IMR-90 (cell line): ENCODE measurements around the gene ICAM4. TPM values are rescaled to one million over a fixed set of nuclear protein-coding genes. Genes with fewer than 3 reads are reported as not detected.

Source experiments
- ATAC-seq: fragments of 200-7000 bp; cut with Tn5 transposase; 2 replicates; pipeline ENCODE4 v1.9.1; 2020; ENCODE audit warnings: low read depth, mild to moderate bottlenecking, moderate library complexity
- BruUV-seq: library from RNA; stranded (reverse); fragments of 400-500 nt; replicated peaks from 2 replicates; lab custom pipeline; 2021; lab: Mats Ljungman, UMichigan
- CTCF ChIA-PET: fragments of 300-600 bp; formaldehyde crosslinking; extraction: SDS; loops from one replicate; lab custom pipeline; 2021; ENCODE audit warnings: antibody characterized with exemption; lab: Yijun Ruan, JAX
- POLR2A ChIA-PET: fragments of 300-600 bp; sonication (Branson Sonifier 250); formaldehyde crosslinking; loops from one replicate; lab custom pipeline; 2022; ENCODE audit warnings: antibody characterized with exemption; ENCODE audit not compliant: unreplicated experiment; lab: Charles Lee
- DNase-seq: peaks from one replicate; pipeline ENCODE4 v3.0.0; 2013
- H2AFZ ChIP-seq: replicated peaks from 2 replicates; pipeline ENCODE3; 2013; ENCODE audit warnings: low read length, mild to moderate bottlenecking; ENCODE audit not compliant: poor library complexity
- H2AK5ac ChIP-seq: 2 replicates; pipeline ENCODE4 v1.6.1; 2013; ENCODE audit warnings: low read depth, low read length, inconsistent platforms
- H2AK9ac ChIP-seq: replicated peaks from 2 replicates; pipeline ENCODE3; 2013; ENCODE audit warnings: mild to moderate bottlenecking, low read depth, low read length, moderate library complexity; ENCODE audit not compliant: poor library complexity
- H2BK120ac ChIP-seq: 2 replicates; pipeline ENCODE4 v1.6.1; 2013; ENCODE audit warnings: low read depth, low read length, inconsistent platforms
- H2BK15ac ChIP-seq: 3 replicates; pipeline ENCODE4 v1.6.1; 2013; ENCODE audit warnings: low read depth, low read length, inconsistent platforms
- H2BK20ac ChIP-seq: 2 replicates; pipeline ENCODE4 v1.6.1; 2013; ENCODE audit warnings: low read depth, mild to moderate bottlenecking, inconsistent platforms, low read length, moderate library complexity
- H2BK5ac ChIP-seq: 2 replicates; pipeline ENCODE4 v1.6.1; 2013; ENCODE audit warnings: mild to moderate bottlenecking, low read depth, low read length, inconsistent platforms; ENCODE audit not compliant: poor library complexity, severe bottlenecking
- H3K14ac ChIP-seq: replicated peaks from 2 replicates; pipeline ENCODE4 v1.6.1; 2013; ENCODE audit warnings: low read depth, low read length, inconsistent platforms
- H3K18ac ChIP-seq: 2 replicates; pipeline ENCODE4 v1.6.1; 2013; ENCODE audit warnings: low read depth, low read length, control low read depth
- H3K23ac ChIP-seq: 2 replicates; pipeline ENCODE4 v1.6.1; 2013; ENCODE audit warnings: low read depth, low read length, inconsistent platforms
- H3K27ac ChIP-seq: 2 replicates; pipeline ENCODE4 v1.5.1; 2013; ENCODE audit warnings: mild to moderate bottlenecking, control low read depth, low read length; ENCODE audit not compliant: insufficient read depth
- H3K27me3 ChIP-seq: 2 replicates; pipeline ENCODE4 v1.6.1; 2013; ENCODE audit warnings: low read length; ENCODE audit not compliant: control insufficient read depth, insufficient read depth
- H3K36me3 ChIP-seq: 2 replicates; pipeline ENCODE4 v1.6.1; 2013; ENCODE audit warnings: low read length, mixed read lengths; ENCODE audit not compliant: control insufficient read depth, insufficient read depth
- H3K4ac ChIP-seq: 2 replicates; pipeline ENCODE4 v1.6.1; 2013; ENCODE audit warnings: low read depth, low read length, inconsistent platforms
- H3K4me1 ChIP-seq: 2 replicates; pipeline ENCODE4 v1.6.1; 2013; ENCODE audit warnings: low read length, mixed read lengths; ENCODE audit not compliant: control insufficient read depth, insufficient read depth
- H3K4me2 ChIP-seq: 2 replicates; pipeline ENCODE4 v1.6.1; 2013; ENCODE audit warnings: low read depth, mild to moderate bottlenecking, control low read depth, low read length, moderate library complexity
- H3K4me3 ChIP-seq: 2 replicates; pipeline ENCODE4 v1.5.1; 2013; ENCODE audit warnings: low read depth, mild to moderate bottlenecking, control low read depth, low read length, moderate library complexity; ENCODE audit not compliant: insufficient read depth
- H3K56ac ChIP-seq: 2 replicates; pipeline ENCODE4 v1.6.1; 2013; ENCODE audit warnings: low read length, inconsistent platforms; ENCODE audit not compliant: insufficient read depth; ENCODE audit errors: extremely low read depth
- H3K79me1 ChIP-seq, 2 experiments: 2 replicates each; pipeline ENCODE4 v1.6.1; 2013; ENCODE audit warnings: low read length in 2 of 2, inconsistent platforms in 1 of 2, low read depth in 1 of 2
- H3K9ac ChIP-seq: 2 replicates; pipeline ENCODE4 v1.6.1; 2013; ENCODE audit warnings: low read depth, low read length, control low read depth
- H3K9me1 ChIP-seq: 2 replicates; pipeline ENCODE4 v1.6.1; 2013; ENCODE audit warnings: low read length, inconsistent platforms; ENCODE audit not compliant: insufficient read depth
- H3K9me3 ChIP-seq: 2 replicates; pipeline ENCODE4 v1.6.1; 2013; ENCODE audit warnings: low read length; ENCODE audit not compliant: control insufficient read depth, insufficient read depth
- H4K20me1 ChIP-seq: 2 replicates; pipeline ENCODE4 v1.6.1; 2013; ENCODE audit warnings: low read length, inconsistent platforms; ENCODE audit not compliant: insufficient read depth
- H4K5ac ChIP-seq: 2 replicates; pipeline ENCODE4 v1.6.1; 2013; ENCODE audit warnings: mild to moderate bottlenecking, low read depth, low read length, control low read depth
- H4K8ac ChIP-seq, 2 experiments: 2 replicates each; pipeline ENCODE4 v1.6.1; 2013; ENCODE audit warnings: low read depth in 2 of 2, low read length in 2 of 2, control low read depth in 1 of 2, inconsistent platforms in 1 of 2
- H4K91ac ChIP-seq: 2 replicates; pipeline ENCODE4 v1.6.1; 2013; ENCODE audit warnings: low read depth, low read length, inconsistent platforms; ENCODE audit not compliant: insufficient read depth
- BHLHE40 ChIP-seq: fragments of 150-350 bp; IDR thresholded peaks from 2 replicates; pipeline ENCODE4 v1.6.1; 2016; ENCODE audit warnings: mild to moderate bottlenecking, low read depth, low read length
- CHD1 ChIP-seq: IDR thresholded peaks from 2 replicates; pipeline ENCODE4 v1.6.1; 2012; ENCODE audit warnings: low read depth, low read length, improper control_type of control experiment
- MXI1 ChIP-seq: IDR thresholded peaks from 2 replicates; pipeline ENCODE4 v1.6.1; 2012; ENCODE audit warnings: low read depth, mild to moderate bottlenecking, low read length, moderate library complexity, borderline replicate concordance
- POLR2A ChIP-seq: IDR thresholded peaks from 2 replicates; pipeline ENCODE4 v1.6.1; 2012; ENCODE audit warnings: mild to moderate bottlenecking, low read depth, low read length
- RCOR1 ChIP-seq: IDR thresholded peaks from 2 replicates; pipeline ENCODE4 v1.6.1; 2012; ENCODE audit warnings: mild to moderate bottlenecking, low read length, improper control_type of control experiment; ENCODE audit not compliant: insufficient replicate concordance
- RFX5 ChIP-seq: IDR thresholded peaks from 2 replicates; pipeline ENCODE4 v1.8.0; 2012; ENCODE audit warnings: low read depth, mild to moderate bottlenecking, low read length, moderate library complexity
- SMC3 ChIP-seq: fragments of 150-350 bp; IDR thresholded peaks from 2 replicates; pipeline ENCODE4 v1.6.1; 2016; ENCODE audit warnings: low read depth, mild to moderate bottlenecking, antibody characterized with exemption, low read length, moderate library complexity
- WGBS, 2 experiments: methylation state at CpG; one replicate each; pipeline versions ENCODE4 v1.1.5 to v1.1.7; 2013; ENCODE audit warnings: missing lambda C conversion rate in 2 of 2; ENCODE audit not compliant: insufficient read length in 1 of 2; ENCODE audit errors: extremely low coverage in 2 of 2; 5-methylcytosine and 5-hydroxymethylcytosine counted together
- dilution Hi-C: fragments of 300-500 bp; cut with HindIII; formaldehyde crosslinking; loops from one replicate; pipeline ENCODE4 v1.14.3; 2018; ENCODE audit warnings: low sequenced_read_pairs; ENCODE audit not compliant: unreplicated experiment
- in situ Hi-C: fragments of 300-500 bp; cut with MboI; formaldehyde crosslinking; loops from 3 replicates; pipeline ENCODE4 v1.14.3; 2019; ENCODE audit warnings: low sequenced_read_pairs, inconsistent platforms, mixed read lengths
- intact Hi-C: fragments of 100-400 bp; cut with micrococcal nuclease; formaldehyde crosslinking; loops from 2 replicates; pipeline ENCODE4 v1.10.0; 2022
- polyA plus RNA-seq, 3 experiments: library from polyadenylated mRNA; depleted of rRNA; stranded (reverse); fragments of >200 nt; gene quantifications; 2 replicates each; pipeline ENCODE4 v1.2.3, GENCODE V29; 2012; ENCODE audit warnings: low replicate concordance in 1 of 3
- total RNA-seq: library from RNA; depleted of rRNA; stranded (reverse); fragments of >200 nt; gene quantifications from 2 replicates; pipeline ENCODE4 v1.2.3, GENCODE V29; 2012
- TF ChIP-seq, protein P1 (sequence below): fragments of 150-350 bp; IDR thresholded peaks from 2 replicates; pipeline ENCODE4 v1.6.1; 2017; ENCODE audit warnings: mild to moderate bottlenecking, antibody characterized with exemption, low read length, low read depth
- TF ChIP-seq, protein P2 (sequence below): fragments of 150-350 bp; IDR thresholded peaks from 2 replicates; pipeline ENCODE4 v1.6.1; 2016; ENCODE audit warnings: low read depth, mild to moderate bottlenecking, low read length, moderate library complexity, borderline replicate concordance

The ICAM4 gene
- total and polyA plus RNA-seq, 2 of the 4 experiments (the other 2 are of a cell fraction) = 2.3 to 4.0 TPM

DNA sequence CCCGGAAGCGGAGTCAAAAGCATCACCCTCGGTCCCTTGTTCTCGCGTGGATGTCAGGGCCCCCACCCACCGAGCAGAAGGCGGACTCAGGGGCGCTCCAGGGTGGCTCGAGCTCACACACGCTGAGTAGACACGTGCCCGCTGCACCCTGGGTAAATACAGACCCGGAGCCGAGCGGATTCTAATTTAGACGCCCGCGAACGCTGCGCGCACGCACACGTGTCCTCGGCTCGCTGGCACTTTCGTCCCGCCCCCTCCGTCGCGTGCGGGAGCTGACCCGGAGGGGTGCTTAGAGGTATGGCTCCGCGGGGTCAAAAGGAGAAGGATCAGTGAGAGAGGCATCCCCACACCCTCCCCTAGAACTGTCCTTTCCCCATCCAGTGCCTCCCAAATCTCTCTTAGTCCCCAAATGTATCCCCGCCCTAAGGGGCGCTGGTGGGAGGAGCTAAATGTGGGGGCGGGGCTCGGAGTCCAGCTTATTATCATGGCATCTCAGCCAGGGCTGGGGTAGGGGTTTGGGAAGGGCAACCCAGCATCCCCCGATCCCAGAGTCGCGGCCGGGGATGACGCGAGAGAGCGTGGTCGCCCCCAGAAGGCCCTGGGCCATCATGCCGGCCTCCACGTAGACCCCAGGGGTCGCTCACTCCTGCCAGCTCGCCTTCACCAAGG lies 2.5 kb downstream of the ICAM4 start:
- intact Hi-C loops (no loop called here), in situ Hi-C loops (no loop called here), dilution Hi-C loops (no loop called here)
- Histone ChIP-seq H3K18ac (peak overlapping the region; percentile 47), H3K4me1 (peaks cover 24% of the 10 kb centered on the region), H3K56ac (no peak overlapping the region), H2BK15ac (peak overlapping the region; percentile 73; the same call in 1 of the 3 replicates), H2AK9ac (peak overlapping the region; percentile 88), H2AFZ (peak overlapping the region; percentile 92), H3K4me2 (peak overlapping the region; percentile 96), H3K9me1 (peaks cover 12% of the 10 kb centered on the region), H3K4me3 (peak overlapping the region; percentile 77), H2AK5ac (no peak overlapping the region), H3K14ac (peak overlapping the region; percentile 77; the same call in 1 of the 2 replicates), H3K23ac (peak overlapping the region; percentile 64; the same call in 1 of the 2 replicates), H2BK120ac (peak overlapping the region; percentile 26), H4K91ac (peak overlapping the region; percentile 40; the same call in 1 of the 2 replicates), H2BK20ac (0 out of 2 replicates have a peak overlapping the region, but pooled peaks have one; percentile 46), H4K5ac (peak overlapping the region; percentile 5; the same call in 1 of the 2 replicates), H3K79me1 (peaks cover 0 to 4% of the 10 kb centered on the region in 2 experiments; a peak in 1 of 4 replicates), H3K36me3 (peaks cover 12% of the 10 kb centered on the region; the same call in 1 of the 2 replicates), H4K20me1 (0 out of 2 replicates have a peak, but pooled peaks cover 2% of the 10 kb centered on the region), H3K9me3 (no peaks in the 10 kb centered on the region), H3K4ac (peak overlapping the region; percentile 72), H3K27me3 (no peaks in the 10 kb centered on the region; the same call in 1 of the 2 replicates), H3K9ac (peak overlapping the region; percentile 45; the same call in 1 of the 2 replicates), H3K27ac (peak overlapping the region; percentile 47), H4K8ac (peak overlapping the region; percentile 53 to 82), H2BK5ac (peak overlapping the region; percentile 58)
- DNase-seq (peak; percentile 54), ATAC-seq (peak; percentile 33)
- ChIA-PET POLR2A (interaction anchor here (0.5 to 1.0 kb wide), 3 partner anchors 13 to 18 kb away, joined by 3 to 4 read pairs (median 3); no protein-coding TSS in a partner anchor), CTCF (interaction anchor here (0.6 to 0.8 kb wide), 2 partner anchors 99 to 1813 kb away, joined by 3 to 7 read pairs; no protein-coding TSS in a partner anchor)
- TF ChIP-seq POLR2A (no peak), BHLHE40 (peak; percentile 88), RCOR1 (no peak), SMC3 (no peak), MXI1 (peak; percentile 68; the same call in 1 of the 2 replicates), CHD1 (no peak), RFX5 (no peak)
- TF ChIP-seq, protein P1, sequence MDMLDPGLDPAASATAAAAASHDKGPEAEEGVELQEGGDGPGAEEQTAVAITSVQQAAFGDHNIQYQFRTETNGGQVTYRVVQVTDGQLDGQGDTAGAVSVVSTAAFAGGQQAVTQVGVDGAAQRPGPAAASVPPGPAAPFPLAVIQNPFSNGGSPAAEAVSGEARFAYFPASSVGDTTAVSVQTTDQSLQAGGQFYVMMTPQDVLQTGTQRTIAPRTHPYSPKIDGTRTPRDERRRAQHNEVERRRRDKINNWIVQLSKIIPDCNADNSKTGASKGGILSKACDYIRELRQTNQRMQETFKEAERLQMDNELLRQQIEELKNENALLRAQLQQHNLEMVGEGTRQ = peak; percentile 76
- TF ChIP-seq, protein P2, sequence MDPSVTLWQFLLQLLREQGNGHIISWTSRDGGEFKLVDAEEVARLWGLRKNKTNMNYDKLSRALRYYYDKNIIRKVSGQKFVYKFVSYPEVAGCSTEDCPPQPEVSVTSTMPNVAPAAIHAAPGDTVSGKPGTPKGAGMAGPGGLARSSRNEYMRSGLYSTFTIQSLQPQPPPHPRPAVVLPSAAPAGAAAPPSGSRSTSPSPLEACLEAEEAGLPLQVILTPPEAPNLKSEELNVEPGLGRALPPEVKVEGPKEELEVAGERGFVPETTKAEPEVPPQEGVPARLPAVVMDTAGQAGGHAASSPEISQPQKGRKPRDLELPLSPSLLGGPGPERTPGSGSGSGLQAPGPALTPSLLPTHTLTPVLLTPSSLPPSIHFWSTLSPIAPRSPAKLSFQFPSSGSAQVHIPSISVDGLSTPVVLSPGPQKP = no peak
- WGBS, 2 experiments = 9% methylated on average over 19 of the region's 50 CpGs; no CpG with 5 or more reads in 1 of the 2 experiments
- no TSS peak for BruUV-seq
